ENCODE data around the gene EFEMP2. TPM values are rescaled to one million over a fixed set of nuclear protein-coding genes. Genes with fewer than 3 reads are reported as not detected.
A peak's percentile ranks its signal among the peaks of the same experiment; 100 is the strongest.

Gene EFEMP2
- 258 and 497 TPM in 2 replicates for polyA plus RNA-seq (2011; rRNA removed)
- 129 and 140 TPM in 2 replicates for polyA minus RNA-seq (2011; rRNA and poly(A)+ RNA removed)

DNA sequence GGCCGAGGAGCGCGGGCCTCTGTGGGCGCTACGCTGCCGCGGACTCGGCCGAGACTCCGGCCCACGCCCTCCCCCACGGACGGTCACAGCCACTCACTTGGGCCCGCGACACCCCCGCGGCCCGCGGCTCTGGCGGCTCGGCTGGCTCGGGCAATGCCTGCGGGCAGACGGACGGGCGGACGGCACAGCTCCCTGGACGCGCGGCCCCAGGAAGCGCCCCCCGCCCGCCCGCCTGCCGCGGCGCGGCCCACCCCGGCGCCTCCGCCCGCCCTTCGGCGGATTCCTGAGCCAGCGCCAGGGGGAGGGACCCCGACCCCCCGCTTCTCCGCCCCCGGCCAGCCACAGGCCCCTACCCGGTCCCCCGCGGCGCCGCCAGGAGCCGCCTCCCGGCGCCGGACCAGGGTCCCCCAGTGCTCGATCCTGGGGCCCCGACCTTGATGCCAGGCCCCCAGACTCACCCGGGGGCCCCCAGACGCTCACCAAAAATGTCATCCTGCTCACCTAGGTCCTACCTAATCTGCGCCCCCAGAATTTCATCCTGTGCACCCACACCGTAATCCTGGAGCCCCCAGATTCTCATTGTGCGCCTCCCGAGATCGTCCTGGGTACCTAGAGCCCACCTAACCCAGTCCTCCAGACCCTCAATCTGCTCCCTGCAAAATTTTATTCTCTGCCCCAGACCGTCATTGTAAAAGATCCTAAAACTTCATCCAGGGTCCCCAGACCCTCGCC lies at the start of gene EFEMP2:
Gene EFEMP2, minus strand, starts transcription at position 215 of the 732 bp plus-strand sequence. CDS start 446 bp downstream, outside the sequence.
- H3K27me3 ChIP-seq (ENCODE audit: control insufficient read depth, insufficient read depth, low read length) = no peaks in the 10 kb centered on the region
- ChIA-PET CTCF (interaction anchor here (0.8 to 6.9 kb wide), 8 partner anchors 11 to 130 kb away, joined by 3 to 70 read pairs (median 6); partner anchors contain the start of genes BANF1, CFL1, FIBP and MUS81), POLR2A (interaction anchor here (0.6 to 1.4 kb wide), 2 partner anchors 15 kb away, joined by 6 to 12 read pairs; partner anchors contain the start of genes CFL1 and FIBP)
- DNase-seq (ENCODE audit: low read depth) = no peak
- TF ChIP-seq, protein P1, sequence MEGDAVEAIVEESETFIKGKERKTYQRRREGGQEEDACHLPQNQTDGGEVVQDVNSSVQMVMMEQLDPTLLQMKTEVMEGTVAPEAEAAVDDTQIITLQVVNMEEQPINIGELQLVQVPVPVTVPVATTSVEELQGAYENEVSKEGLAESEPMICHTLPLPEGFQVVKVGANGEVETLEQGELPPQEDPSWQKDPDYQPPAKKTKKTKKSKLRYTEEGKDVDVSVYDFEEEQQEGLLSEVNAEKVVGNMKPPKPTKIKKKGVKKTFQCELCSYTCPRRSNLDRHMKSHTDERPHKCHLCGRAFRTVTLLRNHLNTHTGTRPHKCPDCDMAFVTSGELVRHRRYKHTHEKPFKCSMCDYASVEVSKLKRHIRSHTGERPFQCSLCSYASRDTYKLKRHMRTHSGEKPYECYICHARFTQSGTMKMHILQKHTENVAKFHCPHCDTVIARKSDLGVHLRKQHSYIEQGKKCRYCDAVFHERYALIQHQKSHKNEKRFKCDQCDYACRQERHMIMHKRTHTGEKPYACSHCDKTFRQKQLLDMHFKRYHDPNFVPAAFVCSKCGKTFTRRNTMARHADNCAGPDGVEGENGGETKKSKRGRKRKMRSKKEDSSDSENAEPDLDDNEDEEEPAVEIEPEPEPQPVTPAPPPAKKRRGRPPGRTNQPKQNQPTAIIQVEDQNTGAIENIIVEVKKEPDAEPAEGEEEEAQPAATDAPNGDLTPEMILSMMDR (IDR thresholded peaks at IDR 0.05; ENCODE audit: insufficient read depth, low read depth, low read length) = no peak
- peaks cover 20% of the 10 kb centered on the region for H3K36me3 ChIP-seq (ENCODE audit: control insufficient read depth, insufficient read depth, low read length)
- H3K4me3 ChIP-seq (ENCODE audit: low read depth, low read length) = peak within 1 kb of the TSS; percentile 57

DNA sequence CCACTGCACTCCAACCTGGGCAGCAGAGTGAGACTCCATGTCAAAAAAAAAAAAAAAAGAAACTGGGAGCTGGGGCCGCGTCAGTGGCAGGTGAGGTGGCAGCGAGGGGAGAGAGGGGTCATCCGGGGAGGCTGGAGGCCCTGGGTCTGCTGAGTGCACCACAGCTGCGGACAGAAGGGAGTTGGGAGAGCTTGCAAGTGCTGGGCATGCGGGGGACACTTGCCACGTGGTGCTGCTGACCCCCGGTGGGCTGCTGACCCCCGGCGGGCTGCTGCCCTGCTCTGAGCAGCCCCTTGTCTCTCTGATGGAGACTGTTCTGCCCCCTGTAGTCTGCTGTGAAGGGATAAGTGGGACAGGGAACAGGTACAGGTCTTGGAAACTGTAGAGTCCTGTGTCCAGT lies 49.3 kb upstream of the EFEMP2 start:
- Histone ChIP-seq H3K27me3 (ENCODE audit: control insufficient read depth, insufficient read depth, low read length) (no peaks in the 10 kb centered on the region), H3K36me3 (ENCODE audit: control insufficient read depth, insufficient read depth, low read length) (peaks cover 10% of the 10 kb centered on the region), H3K4me3 (ENCODE audit: low read depth, low read length) (no peak overlapping the region)
- CTCF ChIA-PET = interaction anchor here (1.6 to 2.3 kb wide), 2 partner anchors 34 to 38 kb away, joined by 7 to 8 read pairs; partner anchors contain the start of gene FIBP
- TF ChIP-seq, protein P1 (IDR thresholded peaks at IDR 0.05; ENCODE audit: insufficient read depth, low read depth, low read length) = no peak
- no peak for DNase-seq (ENCODE audit: low read depth)
- POLR2A ChIA-PET = interaction anchor here (0.7 kb wide), 1 partner anchor 33 kb away, joined by 5 read pairs; no protein-coding TSS in a partner anchor

- DNase-seq (ENCODE audit: low read depth) = no peak
- Histone ChIP-seq H3K4me3 (ENCODE audit: low read depth, low read length) (peak overlapping the region; percentile 71), H3K27me3 (ENCODE audit: control insufficient read depth, insufficient read depth, low read length) (no peaks in the 10 kb centered on the region), H3K36me3 (ENCODE audit: control insufficient read depth, insufficient read depth, low read length) (peaks cover 12% of the 10 kb centered on the region)
- ChIA-PET POLR2A (interaction anchor here (0.7 kb wide), 1 partner anchor 32 kb away, joined by 5 read pairs; no protein-coding TSS in a partner anchor), CTCF (interaction anchor here (0.9 to 2.3 kb wide), 2 partner anchors 37 to 67 kb away, joined by 4 to 7 read pairs; no protein-coding TSS in a partner anchor)
- TF ChIP-seq, protein P1 (IDR thresholded peaks at IDR 0.05; ENCODE audit: insufficient read depth, low read depth, low read length) = no peak
These were observed 48.5 kb upstream of the EFEMP2 start for GRCh38 chr11:65921033-65921555.

GRCh38 chr11:65920372-65920802 lies 47.8 kb upstream of the EFEMP2 start:
- Histone ChIP-seq H3K27me3 (ENCODE audit: control insufficient read depth, insufficient read depth, low read length) (no peaks in the 10 kb centered on the region), H3K36me3 (ENCODE audit: control insufficient read depth, insufficient read depth, low read length) (peaks cover 12% of the 10 kb centered on the region), H3K4me3 (ENCODE audit: low read depth, low read length) (peak overlapping the region; percentile 71)
- TF ChIP-seq, protein P1 (IDR thresholded peaks at IDR 0.05; ENCODE audit: insufficient read depth, low read depth, low read length) = no peak
- no peak for DNase-seq (ENCODE audit: low read depth)
- ChIA-PET POLR2A (no interaction called here), CTCF (interaction anchor here (0.8 to 2.3 kb wide), 4 partner anchors 30 to 68 kb away, joined by 3 to 7 read pairs (median 4); partner anchors contain the start of gene CCDC85B)

Data from BJ (cell line).